Right lobe of liver (tissue), 6 donors: ENCODE measurements around the gene PRG2. TPM values are rescaled to one million over a fixed set of nuclear protein-coding genes. Genes with fewer than 3 reads are reported as not detected.

Experiments
- ATAC-seq, 4 donors: fragments of 200-7000 bp; cut with Tn5 transposase; one replicate each; pipeline ENCODE4 v1.9.1; 2020; ENCODE audit warnings: mild to moderate bottlenecking in 4 of 4, moderate library complexity in 4 of 4
- DNase-seq, 3 donors: peaks; one replicate each; pipeline ENCODE4 v3.0.0-alpha.2; 2020
- H3K27ac ChIP-seq, 3 donors: fragments of 200-600 bp; one replicate each; pipeline ENCODE4 v1.8.0; 2022
- H3K27me3 ChIP-seq, 2 donors: fragments of 200-600 bp; one replicate each; pipeline ENCODE4 v1.8.0; 2022
- H3K36me3 ChIP-seq, 4 donors: fragments of 200-600 bp; sonication (generic) in 1 of 4; one replicate each; pipeline versions ENCODE4 v1.5.1 to v1.8.0; 2017 to 2022; ENCODE audit warnings: control low read depth in 1 of 4
- H3K4me1 ChIP-seq, 4 donors: fragments of 200-600 bp; sonication (generic) in 1 of 4; one replicate each; pipeline versions ENCODE4 v1.5.1 to v1.8.0; 2017 to 2022; ENCODE audit warnings: control low read depth in 1 of 4
- H3K4me3 ChIP-seq, 3 donors: fragments of 200-600 bp; one replicate each; pipeline ENCODE4 v1.8.0; 2022
- H3K9me3 ChIP-seq, 4 donors: fragments of 200-600 bp; sonication (generic) in 1 of 4; one replicate each; pipeline versions ENCODE4 v1.5.1 to v1.8.0; 2017 to 2022; ENCODE audit warnings: control low read depth in 1 of 4
- POLR2A ChIP-seq: fragments of 450-650 bp; IDR thresholded peaks from one replicate; pipeline ENCODE4 v1.6.1; 2017; ENCODE audit warnings: antibody characterized with exemption, mild to moderate bottlenecking
- WGBS: methylation state at CpG from one replicate; pipeline ENCODE4 v1.1.6; 2018; ENCODE audit warnings: low coverage, low lambda C conversion rate; ENCODE audit not compliant: insufficient coverage; ENCODE audit errors: missing lambda C conversion rate; 5-methylcytosine and 5-hydroxymethylcytosine counted together
- intact Hi-C, 2 donors: fragments of 100-400 bp; cut with DNase I; formaldehyde crosslinking; loops; one replicate each; pipeline versions ENCODE4 v1.11.2 to v1.14.1; 2022
- total RNA-seq, 6 experiments: library from RNA; depleted of rRNA in 2 of 6; stranded (reverse); fragments of >200 nt in 2 of 6; fragmentation: NEBNext Ultra II Directional in 3 of 6; extraction: Animal tissue kit (Norgen Biotek cat#: 25700) in 3 of 6; gene quantifications; one replicate each; pipeline versions ENCODE4 v1.1.0 to v1.2.4, GENCODE V29; 2016 to 2023
- TF ChIP-seq, protein P1 (sequence below), 4 donors: fragments of 200-600 bp in 3 of 4; fragments of 450-650 bp in 1 of 4; IDR thresholded peaks; one replicate each; pipeline versions ENCODE4 v1.5.1 to v1.8.0; 2016 to 2022; ENCODE audit warnings: antibody characterized with exemption in 4 of 4, mild to moderate bottlenecking in 2 of 4
- donor health status: DM: no; HTN: yes; CAD: no.
- donor health status: DM: no; HTN: no; CAD: no.
- donor health status: DM: no; HTN: no; CAD: no.
- donor health status: DM: no; HTN: yes; CAD: no.
- donor health status: DM: no; HTN: yes; CAD: no.

The PRG2 gene
- total RNA-seq, 6 experiments from 2014 or later, result 0.39 to 1.2 (median 0.86) TPM; not detected in 2

DNA sequence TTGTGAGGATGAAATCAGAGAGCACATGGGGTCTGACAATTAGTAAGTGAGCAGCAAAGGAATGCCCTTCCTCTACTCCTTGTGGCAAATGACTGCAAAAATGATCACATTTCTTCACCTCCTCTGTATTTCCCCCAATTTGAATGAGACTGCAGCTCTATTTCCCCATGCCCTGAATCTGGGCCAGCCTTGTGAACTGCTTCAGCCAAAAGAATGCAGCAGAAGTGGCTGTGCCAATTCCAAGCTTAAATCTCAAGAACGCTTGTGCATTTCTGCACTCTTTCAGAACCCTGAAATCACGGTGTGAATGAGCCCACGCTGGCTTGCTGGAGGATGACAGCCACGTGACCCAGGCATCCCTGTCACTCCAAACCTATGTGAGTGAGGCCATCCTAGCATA is 26.6 kb upstream of the PRG2 start:
- DNase-seq (no peak), ATAC-seq (no peak)
- 88% methylated on average over 4 of the region's 4 CpGs for WGBS
- no peak overlapping the region for H3K27ac ChIP-seq
- no peak overlapping the region for H3K4me3 ChIP-seq
- H3K27me3 ChIP-seq, result no peaks in the 10 kb centered on the region
- H3K9me3 ChIP-seq, result no peaks in the 10 kb centered on the region
- TF ChIP-seq, protein P1, sequence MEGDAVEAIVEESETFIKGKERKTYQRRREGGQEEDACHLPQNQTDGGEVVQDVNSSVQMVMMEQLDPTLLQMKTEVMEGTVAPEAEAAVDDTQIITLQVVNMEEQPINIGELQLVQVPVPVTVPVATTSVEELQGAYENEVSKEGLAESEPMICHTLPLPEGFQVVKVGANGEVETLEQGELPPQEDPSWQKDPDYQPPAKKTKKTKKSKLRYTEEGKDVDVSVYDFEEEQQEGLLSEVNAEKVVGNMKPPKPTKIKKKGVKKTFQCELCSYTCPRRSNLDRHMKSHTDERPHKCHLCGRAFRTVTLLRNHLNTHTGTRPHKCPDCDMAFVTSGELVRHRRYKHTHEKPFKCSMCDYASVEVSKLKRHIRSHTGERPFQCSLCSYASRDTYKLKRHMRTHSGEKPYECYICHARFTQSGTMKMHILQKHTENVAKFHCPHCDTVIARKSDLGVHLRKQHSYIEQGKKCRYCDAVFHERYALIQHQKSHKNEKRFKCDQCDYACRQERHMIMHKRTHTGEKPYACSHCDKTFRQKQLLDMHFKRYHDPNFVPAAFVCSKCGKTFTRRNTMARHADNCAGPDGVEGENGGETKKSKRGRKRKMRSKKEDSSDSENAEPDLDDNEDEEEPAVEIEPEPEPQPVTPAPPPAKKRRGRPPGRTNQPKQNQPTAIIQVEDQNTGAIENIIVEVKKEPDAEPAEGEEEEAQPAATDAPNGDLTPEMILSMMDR (IDR thresholded peaks at IDR 0.05), result no peak
- TF ChIP-seq POLR2A, result no peak
- intact Hi-C loops, result no loop called here
- H3K36me3 ChIP-seq, result peaks cover 29 to 90% (median 46%) of the 10 kb centered on the region in 4 donors
- peaks cover 0 to 4% (median 0%) of the 10 kb centered on the region in 4 donors for H3K4me1 ChIP-seq

DNA sequence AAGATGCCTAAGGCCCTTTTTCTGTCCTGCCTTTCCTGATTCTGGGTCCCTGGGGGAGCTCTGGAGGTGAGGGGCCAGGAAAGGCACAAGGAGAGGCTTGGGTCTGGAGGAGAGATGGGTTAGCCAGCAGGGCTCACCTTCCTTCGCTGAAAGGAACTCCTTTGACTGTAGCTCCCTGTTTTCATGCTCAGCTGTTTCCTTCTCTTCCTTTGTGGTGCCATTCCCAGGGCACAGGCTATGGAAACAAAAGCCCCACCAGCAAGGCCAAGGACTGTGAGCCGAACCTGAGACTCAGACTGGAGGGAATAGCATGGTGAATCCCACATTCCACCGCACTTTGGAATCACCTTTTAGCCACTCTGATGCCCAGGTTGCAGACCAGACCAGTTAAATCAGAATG is 26.0 kb upstream of the PRG2 start:
- ATAC-seq (no peak), DNase-seq (no peak)
- TF ChIP-seq, protein P1 (IDR thresholded peaks at IDR 0.05), result no peak
- TF ChIP-seq POLR2A, result no peak
- 75% methylated on average over 2 of the region's 3 CpGs for WGBS
- peaks cover 29 to 96% (median 48%) of the 10 kb centered on the region in 4 donors for H3K36me3 ChIP-seq
- no peaks in the 10 kb centered on the region for H3K27me3 ChIP-seq
- H3K4me1 ChIP-seq, result no peaks in the 10 kb centered on the region
- no peaks in the 10 kb centered on the region for H3K9me3 ChIP-seq
- intact Hi-C loops, result no loop called here
- H3K27ac ChIP-seq, result no peak overlapping the region
- H3K4me3 ChIP-seq, result no peak overlapping the region

DNA sequence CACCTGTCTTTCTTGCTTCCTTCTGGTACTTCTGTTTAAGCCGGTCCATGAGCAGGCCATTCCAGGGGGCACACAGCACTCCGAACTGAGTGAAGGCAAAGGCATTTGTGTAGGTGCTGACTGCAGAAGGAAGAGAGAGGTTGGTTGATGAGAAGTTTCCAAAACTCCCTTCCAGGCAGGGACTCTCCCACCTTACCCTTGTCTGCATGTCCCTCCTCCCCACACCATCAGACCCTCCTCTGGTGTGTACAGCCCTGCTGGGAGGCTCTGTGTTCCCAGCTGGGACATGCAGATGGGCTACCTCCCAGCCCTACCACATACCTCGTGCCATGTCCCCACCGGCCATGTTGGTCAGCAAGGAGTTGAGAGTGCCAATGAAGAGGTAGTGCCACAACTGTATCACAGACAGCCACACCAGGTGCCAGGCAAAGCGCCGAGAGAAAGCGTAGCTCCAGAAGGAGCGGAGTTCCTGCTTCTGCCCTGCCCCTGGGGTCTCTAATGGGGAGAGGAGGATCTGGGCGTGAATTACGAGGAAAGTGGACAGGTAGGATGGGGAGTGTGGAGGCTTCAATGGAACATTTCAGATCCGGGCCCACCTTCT is 24.3 kb upstream of the PRG2 start:
- Histone ChIP-seq H3K4me1 (no peaks in the 10 kb centered on the region), H3K9me3 (no peaks in the 10 kb centered on the region), H3K27ac (no peak overlapping the region), H3K4me3 (no peak overlapping the region), H3K36me3 (peaks cover 29 to 98% (median 55%) of the 10 kb centered on the region in 4 donors), H3K27me3 (no peaks in the 10 kb centered on the region)
- intact Hi-C loops, result no loop called here
- WGBS, result 100% methylated on average over 4 of the region's 11 CpGs
- DNase-seq (no peak), ATAC-seq (peak in 2 of 4 donors; percentile 20 to 24)
- TF ChIP-seq, protein P1 (IDR thresholded peaks at IDR 0.05), result no peak

DNA sequence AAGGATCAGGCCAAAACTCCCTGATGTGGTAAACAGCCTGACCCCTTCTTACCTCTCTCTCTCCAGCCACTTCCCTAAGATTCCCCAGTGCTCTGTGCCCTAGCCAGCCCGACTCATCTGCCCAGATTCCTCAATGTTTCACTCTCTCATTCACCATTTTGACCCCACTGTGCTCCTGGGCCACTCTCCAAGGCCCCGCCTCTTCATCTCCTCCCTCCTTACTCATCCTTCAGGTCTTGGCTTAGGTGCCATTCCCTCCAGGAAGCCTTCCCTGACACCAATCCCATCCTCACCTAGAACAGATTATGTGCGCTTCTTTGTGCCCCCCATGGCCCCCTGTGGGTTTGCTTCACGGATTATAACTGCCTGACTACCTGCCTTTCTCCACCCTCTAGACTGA is 23.2 kb upstream of the PRG2 start:
- H3K36me3 ChIP-seq, result peaks cover 38 to 100% (median 62%) of the 10 kb centered on the region in 4 donors
- H3K9me3 ChIP-seq, result no peaks in the 10 kb centered on the region
- intact Hi-C loops, result no loop called here
- no peaks in the 10 kb centered on the region for H3K27me3 ChIP-seq
- DNase-seq, result no peak
- H3K4me1 ChIP-seq, result no peaks in the 10 kb centered on the region
- no peak overlapping the region for H3K4me3 ChIP-seq
- 92% methylated on average over 4 of the region's 4 CpGs for WGBS
- TF ChIP-seq POLR2A, result no peak
- TF ChIP-seq, protein P1 (IDR thresholded peaks at IDR 0.05), result no peak
- no peak overlapping the region for H3K27ac ChIP-seq
- peak in 3 of 4 donors; percentile 14 to 31 (median 18) for ATAC-seq

DNA sequence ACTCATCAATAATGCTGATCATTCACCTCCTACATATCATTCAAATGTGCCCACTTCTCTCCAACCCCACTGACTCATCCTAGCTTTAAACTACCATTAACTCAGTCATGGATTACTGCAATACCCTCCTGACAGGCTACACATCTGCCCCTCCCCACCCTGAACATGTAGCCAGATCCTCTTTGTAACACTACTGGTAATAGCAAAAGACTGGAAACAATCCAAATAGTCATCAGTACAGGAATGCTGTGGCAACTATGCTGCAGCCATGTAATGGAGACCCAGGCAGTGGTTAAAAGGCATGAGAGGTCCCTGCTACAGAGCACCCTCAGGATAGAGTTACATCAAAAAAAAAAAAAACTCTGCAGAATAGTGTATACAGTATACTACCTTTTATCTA is 19.8 kb upstream of the PRG2 start:
- no peaks in the 10 kb centered on the region for H3K4me1 ChIP-seq
- DNase-seq (no peak), ATAC-seq (no peak)
- peaks cover 15 to 89% (median 53%) of the 10 kb centered on the region in 4 donors for H3K36me3 ChIP-seq
- intact Hi-C loops, result no loop called here
- no peaks in the 10 kb centered on the region for H3K9me3 ChIP-seq
- no peaks in the 10 kb centered on the region for H3K27me3 ChIP-seq
- TF ChIP-seq, protein P1 (IDR thresholded peaks at IDR 0.05), result no peak
- no peak for TF ChIP-seq POLR2A
- no peak overlapping the region for H3K27ac ChIP-seq
- no peak overlapping the region for H3K4me3 ChIP-seq
